ENCODE results near the gene TMEM150C. TPM values are rescaled to one million over a fixed set of nuclear protein-coding genes. Genes with fewer than 3 reads are reported as not detected.

TMEM150C gene
- total RNA-seq, 2 experiments from 2014 or later: not detected

- intact Hi-C loops (cut with micrococcal nuclease): no loop called here
- Mint-ChIP-seq H3K27ac (no peak overlapping the region), H3K36me3 (ENCODE audit: low read depth) (no peaks in the 10 kb centered on the region), H3K27me3 (no peaks in the 10 kb centered on the region), H3K4me1 (ENCODE audit: low read depth) (no peaks in the 10 kb centered on the region), H3K9me3 (no peaks in the 10 kb centered on the region), H3K4me3 (no peak overlapping the region)
- ChIA-PET CTCF (interaction anchor here (1.6 kb wide), 1 partner anchor 11 kb away, joined by 3 read pairs; no protein-coding TSS in a partner anchor), POLR2A (no interaction called here)
- TF ChIP-seq CTCF (IDR thresholded peaks at IDR 0.05): no peak
- ATAC-seq (no peak), DNase-seq (no peak)
These were observed 61.2 kb downstream of the TMEM150C start for GRCh38 chr4:82500435-82501153.

- Mint-ChIP-seq H3K4me1 (ENCODE audit: low read depth) (no peaks in the 10 kb centered on the region), H3K4me3 (no peak overlapping the region), H3K36me3 (ENCODE audit: low read depth) (no peaks in the 10 kb centered on the region), H3K9me3 (no peaks in the 10 kb centered on the region), H3K27me3 (no peaks in the 10 kb centered on the region), H3K27ac (no peak overlapping the region)
- no peak for DNase-seq
- CTCF ChIA-PET: no interaction called here
- TF ChIP-seq CTCF (IDR thresholded peaks at IDR 0.05): no peak
- intact Hi-C loops (cut with micrococcal nuclease): no loop called here
- POLR2A ChIA-PET: no interaction called here
- ATAC-seq: no peak
These were observed 61.9 kb downstream of the TMEM150C start for GRCh38 chr4:82499738-82500434.

GRCh38 chr4:82496349-82496748 is 65.4 kb downstream of the TMEM150C start:
- Mint-ChIP-seq H3K4me3 (no peak overlapping the region), H3K27ac (no peak overlapping the region), H3K36me3 (ENCODE audit: low read depth) (no peaks in the 10 kb centered on the region), H3K4me1 (ENCODE audit: low read depth) (no peaks in the 10 kb centered on the region), H3K27me3 (no peaks in the 10 kb centered on the region), H3K9me3 (no peaks in the 10 kb centered on the region)
- intact Hi-C loops (cut with micrococcal nuclease): no loop called here
- no peak for ATAC-seq
- ChIA-PET CTCF (no interaction called here), POLR2A (no interaction called here)
- TF ChIP-seq CTCF (IDR thresholded peaks at IDR 0.05): no peak
- DNase-seq: no peak

- no peak for DNase-seq
- no peak for ATAC-seq
- CTCF ChIA-PET: no interaction called here
- H3K9me3 Mint-ChIP-seq: no peaks in the 10 kb centered on the region
- H3K4me3 Mint-ChIP-seq: no peak overlapping the region
- H3K36me3 Mint-ChIP-seq (ENCODE audit: low read depth): no peaks in the 10 kb centered on the region
- TF ChIP-seq CTCF (IDR thresholded peaks at IDR 0.05): no peak
- no peaks in the 10 kb centered on the region for H3K4me1 Mint-ChIP-seq (ENCODE audit: low read depth)
- POLR2A ChIA-PET: no interaction called here
- intact Hi-C loops (cut with micrococcal nuclease): no loop called here
- H3K27me3 Mint-ChIP-seq: no peaks in the 10 kb centered on the region
- H3K27ac Mint-ChIP-seq: no peak overlapping the region
These were observed 66.1 kb downstream of the TMEM150C start for GRCh38 chr4:82495666-82496065.

- DNase-seq: no peak
- Mint-ChIP-seq H3K4me1 (ENCODE audit: low read depth) (no peaks in the 10 kb centered on the region), H3K36me3 (ENCODE audit: low read depth) (no peaks in the 10 kb centered on the region), H3K4me3 (no peak overlapping the region), H3K27ac (no peak overlapping the region), H3K27me3 (no peaks in the 10 kb centered on the region), H3K9me3 (no peaks in the 10 kb centered on the region)
- intact Hi-C loops (cut with micrococcal nuclease): no loop called here
- no peak for TF ChIP-seq CTCF (IDR thresholded peaks at IDR 0.05)
- POLR2A ChIA-PET: no interaction called here
- ATAC-seq: no peak
- CTCF ChIA-PET: no interaction called here
These were observed 67.9 kb downstream of the TMEM150C start for GRCh38 chr4:82493721-82494425.

All from activated CD8-positive, alpha-beta T cell treated with anti-CD3 and anti-CD28 coated beads for 36 hours (primary cell).